Measurements from ENCODE around the gene CES4A.

CES4A gene

DNA sequence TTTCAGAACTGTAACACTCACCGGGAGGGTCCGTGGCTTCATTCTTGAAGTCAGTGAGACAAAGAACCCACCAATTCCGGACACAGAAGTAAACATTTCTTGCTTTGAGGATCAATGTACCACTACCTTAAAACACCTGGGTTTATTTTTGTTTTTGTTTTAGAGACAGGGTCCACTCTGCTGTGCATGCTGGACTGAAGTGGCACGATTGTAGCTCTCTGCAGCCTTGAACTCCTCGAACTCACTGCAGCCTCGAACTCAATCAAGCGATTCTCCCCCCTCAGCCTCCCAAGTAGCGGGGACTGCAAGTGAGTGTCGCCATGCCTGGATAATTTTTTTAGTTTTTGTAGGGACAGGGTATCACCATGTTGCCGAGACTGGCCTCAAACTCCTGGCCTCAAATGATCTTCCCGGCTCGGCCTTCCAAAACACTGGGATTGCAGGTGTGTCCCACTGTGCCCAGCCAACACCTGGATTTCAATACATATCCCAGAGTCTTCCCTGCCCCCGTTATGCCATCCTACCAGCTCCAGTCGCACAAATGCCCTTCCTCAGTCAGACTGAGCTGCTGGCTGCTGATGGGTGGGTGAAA lies 13.0 kb upstream of the CES4A start:
- no peak for DNase-seq (ENCODE audit: low spot score)
- no peak for ATAC-seq (ENCODE audit: low read depth)
- no peaks in the 10 kb centered on the region for H3K9me3 ChIP-seq (ENCODE audit: severe bottlenecking)

DNA sequence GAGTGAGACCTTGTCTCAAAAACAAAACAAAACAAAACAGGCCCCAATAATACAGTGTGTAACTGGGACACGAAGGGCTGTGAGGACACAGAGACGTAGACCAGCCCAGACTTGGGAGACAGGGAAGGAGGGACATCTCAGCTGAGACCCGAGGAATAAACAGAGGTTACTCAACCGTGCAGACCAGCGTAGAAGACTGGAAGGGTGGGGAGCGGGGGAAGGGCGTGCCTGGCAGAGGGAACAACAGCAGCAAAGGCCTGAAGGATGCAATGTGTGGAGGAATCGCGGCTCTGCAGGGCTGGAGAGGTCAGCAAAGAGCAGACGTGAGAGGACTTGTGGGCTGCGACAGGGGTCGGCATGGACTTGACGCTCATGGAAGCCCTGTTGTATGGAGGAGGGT lies 11.6 kb upstream of the CES4A start:
- ATAC-seq (ENCODE audit: low read depth) (no peak), DNase-seq (ENCODE audit: low spot score) (no peak)
- TF ChIP-seq, protein P1, sequence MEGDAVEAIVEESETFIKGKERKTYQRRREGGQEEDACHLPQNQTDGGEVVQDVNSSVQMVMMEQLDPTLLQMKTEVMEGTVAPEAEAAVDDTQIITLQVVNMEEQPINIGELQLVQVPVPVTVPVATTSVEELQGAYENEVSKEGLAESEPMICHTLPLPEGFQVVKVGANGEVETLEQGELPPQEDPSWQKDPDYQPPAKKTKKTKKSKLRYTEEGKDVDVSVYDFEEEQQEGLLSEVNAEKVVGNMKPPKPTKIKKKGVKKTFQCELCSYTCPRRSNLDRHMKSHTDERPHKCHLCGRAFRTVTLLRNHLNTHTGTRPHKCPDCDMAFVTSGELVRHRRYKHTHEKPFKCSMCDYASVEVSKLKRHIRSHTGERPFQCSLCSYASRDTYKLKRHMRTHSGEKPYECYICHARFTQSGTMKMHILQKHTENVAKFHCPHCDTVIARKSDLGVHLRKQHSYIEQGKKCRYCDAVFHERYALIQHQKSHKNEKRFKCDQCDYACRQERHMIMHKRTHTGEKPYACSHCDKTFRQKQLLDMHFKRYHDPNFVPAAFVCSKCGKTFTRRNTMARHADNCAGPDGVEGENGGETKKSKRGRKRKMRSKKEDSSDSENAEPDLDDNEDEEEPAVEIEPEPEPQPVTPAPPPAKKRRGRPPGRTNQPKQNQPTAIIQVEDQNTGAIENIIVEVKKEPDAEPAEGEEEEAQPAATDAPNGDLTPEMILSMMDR (IDR thresholded peaks at IDR 0.05; ENCODE audit: poor library complexity, severe bottlenecking), result no peak
- Histone ChIP-seq H3K27me3 (ENCODE audit: insufficient read depth, poor library complexity, severe bottlenecking) (no peaks in the 10 kb centered on the region), H3K36me3 (ENCODE audit: low read depth) (no peaks in the 10 kb centered on the region), H3K27ac (ENCODE audit: poor library complexity, severe bottlenecking) (no peak overlapping the region), H3K9me3 (ENCODE audit: severe bottlenecking) (no peaks in the 10 kb centered on the region), H3K4me1 (ENCODE audit: insufficient read depth, poor library complexity, severe bottlenecking) (peaks cover 4% of the 10 kb centered on the region), H3K4me3 (ENCODE audit: severe bottlenecking) (no peak overlapping the region)

More for the DNA sequence above, 13.0 kb upstream of the CES4A start:
- Histone ChIP-seq H3K27ac (ENCODE audit: poor library complexity, severe bottlenecking) (no peak overlapping the region), H3K36me3 (ENCODE audit: low read depth) (no peaks in the 10 kb centered on the region), H3K4me3 (ENCODE audit: severe bottlenecking) (no peak overlapping the region), H3K27me3 (ENCODE audit: insufficient read depth, poor library complexity, severe bottlenecking) (no peaks in the 10 kb centered on the region), H3K4me1 (ENCODE audit: insufficient read depth, poor library complexity, severe bottlenecking) (peaks cover 16% of the 10 kb centered on the region)
- TF ChIP-seq, protein P1 (IDR thresholded peaks at IDR 0.05; ENCODE audit: poor library complexity, severe bottlenecking), result no peak

DNA sequence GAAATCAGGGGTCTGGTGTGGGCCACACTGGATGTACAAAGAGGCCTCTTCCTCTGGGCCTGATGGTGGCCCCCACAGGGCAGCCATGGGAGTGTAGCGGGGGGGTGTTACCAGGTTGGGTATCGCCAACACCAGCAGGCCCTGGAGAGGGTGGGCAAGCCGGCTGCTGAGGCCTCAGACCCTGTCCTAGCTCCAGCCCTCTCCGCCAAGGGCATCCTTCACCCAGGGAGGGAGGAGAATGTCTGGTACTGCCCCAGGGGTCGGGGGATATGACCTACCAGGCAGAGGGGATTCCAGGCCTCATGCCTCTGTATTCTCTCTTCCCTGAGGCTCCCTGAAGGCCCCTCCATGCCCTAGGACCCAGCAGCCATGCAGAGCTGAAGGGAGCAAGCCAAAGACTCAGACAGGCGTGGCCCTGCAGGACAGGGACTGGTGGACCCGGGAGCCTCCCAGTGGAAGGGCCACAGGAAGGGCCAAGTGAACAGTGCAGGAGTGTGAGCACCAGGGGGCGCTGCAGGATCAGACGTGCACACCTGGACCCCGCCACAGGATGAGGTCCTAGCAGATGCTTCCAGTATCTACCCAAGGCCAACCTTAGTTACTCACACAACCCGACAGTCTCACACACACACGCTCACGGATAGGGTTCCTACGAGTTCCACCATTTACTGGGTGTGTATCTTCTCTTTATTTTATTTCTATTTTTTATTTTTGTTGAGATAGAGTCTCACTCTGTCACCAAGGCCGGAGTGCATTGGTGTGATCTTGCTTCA lies 10.9 kb upstream of the CES4A start:
- DNase-seq (ENCODE audit: low spot score) (peak; percentile 84), ATAC-seq (ENCODE audit: low read depth) (peak; percentile 97)
- Histone ChIP-seq H3K4me1 (ENCODE audit: insufficient read depth, poor library complexity, severe bottlenecking) (no peaks in the 10 kb centered on the region), H3K27me3 (ENCODE audit: insufficient read depth, poor library complexity, severe bottlenecking) (no peaks in the 10 kb centered on the region), H3K4me3 (ENCODE audit: severe bottlenecking) (no peak overlapping the region), H3K9me3 (ENCODE audit: severe bottlenecking) (no peaks in the 10 kb centered on the region), H3K36me3 (ENCODE audit: low read depth) (no peaks in the 10 kb centered on the region), H3K27ac (ENCODE audit: poor library complexity, severe bottlenecking) (no peak overlapping the region)
- TF ChIP-seq, protein P1 (IDR thresholded peaks at IDR 0.05; ENCODE audit: poor library complexity, severe bottlenecking), result peak; percentile 96

DNA sequence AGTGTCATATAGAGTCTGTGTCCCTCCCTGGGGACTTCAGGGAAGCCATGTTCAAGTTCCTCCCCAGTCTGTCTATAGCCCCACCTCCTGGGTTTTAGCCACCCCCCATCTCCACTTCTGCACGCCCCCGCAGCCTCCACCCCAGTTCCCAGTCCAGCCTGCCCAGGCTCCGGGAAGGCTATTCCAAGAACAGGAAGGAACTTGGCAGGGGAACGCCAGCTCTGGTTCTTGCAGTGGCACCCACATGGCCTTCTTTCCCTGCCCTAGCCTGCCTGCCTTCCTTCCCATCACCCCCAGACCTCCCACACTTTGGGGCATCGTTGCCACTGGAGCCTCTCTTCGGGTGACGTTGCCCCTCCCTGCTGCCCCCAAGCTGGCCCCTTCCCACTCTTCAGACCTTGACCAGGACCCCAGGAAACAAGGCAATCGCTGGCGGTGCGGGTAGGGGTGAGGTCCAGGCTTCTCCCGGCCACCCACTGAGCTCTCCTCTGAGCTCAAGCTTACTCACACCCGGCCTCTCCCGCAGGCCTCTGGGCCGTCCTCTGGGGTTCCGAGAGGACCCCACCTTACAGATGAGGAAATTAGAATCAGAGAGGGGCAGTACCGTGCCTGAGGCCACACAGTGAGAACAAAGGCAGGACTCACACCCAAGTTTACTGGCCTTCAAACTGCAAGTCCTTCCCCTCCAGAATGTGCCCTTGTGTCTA lies 9.2 kb upstream of the CES4A start:
- no peaks in the 10 kb centered on the region for H3K9me3 ChIP-seq (ENCODE audit: severe bottlenecking)
- ATAC-seq (ENCODE audit: low read depth), result no peak
- no peak for DNase-seq (ENCODE audit: low spot score)
- H3K27me3 ChIP-seq (ENCODE audit: insufficient read depth, poor library complexity, severe bottlenecking), result no peaks in the 10 kb centered on the region
- H3K36me3 ChIP-seq (ENCODE audit: low read depth), result no peaks in the 10 kb centered on the region
- no peaks in the 10 kb centered on the region for H3K4me1 ChIP-seq (ENCODE audit: insufficient read depth, poor library complexity, severe bottlenecking)
- no peak overlapping the region for H3K27ac ChIP-seq (ENCODE audit: poor library complexity, severe bottlenecking)
- H3K4me3 ChIP-seq (ENCODE audit: severe bottlenecking), result no peak overlapping the region
- TF ChIP-seq, protein P1 (IDR thresholded peaks at IDR 0.05; ENCODE audit: poor library complexity, severe bottlenecking), result no peak

All from RWPE2 (cell line).